Vagina (tissue), 2 donors: ENCODE measurements around the gene MTMR8.

Source experiments
- POLR2A ChIP-seq, 2 donors: fragments of 450-650 bp; IDR thresholded peaks; one replicate each; pipeline ENCODE4 v1.6.1; 2017; ENCODE audit warnings: antibody characterized with exemption in 2 of 2, mild to moderate bottlenecking in 2 of 2, moderate library complexity in 2 of 2
- POLR2AphosphoS5 ChIP-seq, 2 donors: sonication (generic); formaldehyde crosslinking; IDR thresholded peaks; one replicate each; pipeline ENCODE4 v1.9.0; 2017; ENCODE audit warnings: antibody characterized with exemption in 2 of 2, mild to moderate bottlenecking in 2 of 2, low read depth in 1 of 2; ENCODE audit not compliant: insufficient read depth in 1 of 2
- TF ChIP-seq, protein P1 (sequence below), 3 experiments: fragments of 450-650 bp in 2 of 3; fragments of 200-600 bp in 1 of 3; sonication (generic) in 1 of 3; IDR thresholded peaks; one replicate each; pipeline ENCODE4 v1.5.1; 2017 to 2019; ENCODE audit warnings: antibody characterized with exemption in 3 of 3, mild to moderate bottlenecking in 2 of 3, moderate library complexity in 2 of 3

- TF ChIP-seq, protein P1, sequence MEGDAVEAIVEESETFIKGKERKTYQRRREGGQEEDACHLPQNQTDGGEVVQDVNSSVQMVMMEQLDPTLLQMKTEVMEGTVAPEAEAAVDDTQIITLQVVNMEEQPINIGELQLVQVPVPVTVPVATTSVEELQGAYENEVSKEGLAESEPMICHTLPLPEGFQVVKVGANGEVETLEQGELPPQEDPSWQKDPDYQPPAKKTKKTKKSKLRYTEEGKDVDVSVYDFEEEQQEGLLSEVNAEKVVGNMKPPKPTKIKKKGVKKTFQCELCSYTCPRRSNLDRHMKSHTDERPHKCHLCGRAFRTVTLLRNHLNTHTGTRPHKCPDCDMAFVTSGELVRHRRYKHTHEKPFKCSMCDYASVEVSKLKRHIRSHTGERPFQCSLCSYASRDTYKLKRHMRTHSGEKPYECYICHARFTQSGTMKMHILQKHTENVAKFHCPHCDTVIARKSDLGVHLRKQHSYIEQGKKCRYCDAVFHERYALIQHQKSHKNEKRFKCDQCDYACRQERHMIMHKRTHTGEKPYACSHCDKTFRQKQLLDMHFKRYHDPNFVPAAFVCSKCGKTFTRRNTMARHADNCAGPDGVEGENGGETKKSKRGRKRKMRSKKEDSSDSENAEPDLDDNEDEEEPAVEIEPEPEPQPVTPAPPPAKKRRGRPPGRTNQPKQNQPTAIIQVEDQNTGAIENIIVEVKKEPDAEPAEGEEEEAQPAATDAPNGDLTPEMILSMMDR (IDR thresholded peaks at IDR 0.05) = no peak
- no peak for TF ChIP-seq POLR2A (IDR thresholded peaks at IDR 0.05)
- no peak for TF ChIP-seq POLR2AphosphoS5 (IDR thresholded peaks at IDR 0.05; ENCODE audit: insufficient read depth in 1 of 2, low read depth in 1 of 2)
Observed at GRCh38 chrX:64389489-64389888, 5.8 kb downstream of the MTMR8 start.
